ENCODE data around the gene BICC1.

BICC1 gene

GRCh38 chr10:58796242-58796641, 283.6 kb downstream of the BICC1 start:
- no peak for DNase-seq

- DNase-seq, result no peak
Measured at GRCh38 chr10:58796824-58797223, 284.2 kb downstream of the BICC1 start.

- no peak for DNase-seq
Measured at GRCh38 chr10:58797356-58797755, 284.7 kb downstream of the BICC1 start.

GRCh38 chr10:58802047-58802446, 289.4 kb downstream of the BICC1 start:
- DNase-seq, result no peak

- DNase-seq, result no peak
Measured at GRCh38 chr10:58806323-58806722, 293.7 kb downstream of the BICC1 start.

GRCh38 chr10:58806970-58807628, 294.4 kb downstream of the BICC1 start:
- no peak for DNase-seq

- no peak for DNase-seq
Measured at GRCh38 chr10:58807629-58808022, 295.0 kb downstream of the BICC1 start.

GRCh38 chr10:58810751-58811150, 298.1 kb downstream of the BICC1 start:
- no peak for DNase-seq

- DNase-seq, result no peak
Measured at GRCh38 chr10:58813573-58813972, 300.9 kb downstream of the BICC1 start.

- no peak for DNase-seq
Measured at GRCh38 chr10:58817201-58817846, 304.7 kb downstream of the BICC1 start.

- DNase-seq, result no peak
Measured at GRCh38 chr10:58818900-58819299, 306.2 kb downstream of the BICC1 start.

- no peak for DNase-seq
Measured at GRCh38 chr10:58820386-58820785, 307.7 kb downstream of the BICC1 start.

- no peak for DNase-seq
Measured at GRCh38 chr10:58820861-58821751, 308.4 kb downstream of the BICC1 start.

- DNase-seq, result no peak
Measured at GRCh38 chr10:58821752-58822056, 309.0 kb downstream of the BICC1 start.

GRCh38 chr10:58823983-58824382, 311.3 kb downstream of the BICC1 start:
- no peak for DNase-seq

- DNase-seq, result no peak
Measured at GRCh38 chr10:58824396-58824795, 311.7 kb downstream of the BICC1 start.

- DNase-seq, result peak; percentile 52
Measured at GRCh38 chr10:58826694-58827093, 314.0 kb downstream of the BICC1 start.

- no peak for DNase-seq
Measured at GRCh38 chr10:58827381-58827780, 314.7 kb downstream of the BICC1 start.

- DNase-seq, result no peak
Measured at GRCh38 chr10:58829839-58830238, 317.2 kb downstream of the BICC1 start.

- DNase-seq, result no peak
Measured at GRCh38 chr10:58830697-58831096, 318.0 kb downstream of the BICC1 start.

- no peak for DNase-seq
Measured at GRCh38 chr10:58833771-58834561, 321.3 kb downstream of the BICC1 start.

- no peak for DNase-seq
Measured at GRCh38 chr10:58836176-58836700, 323.6 kb downstream of the BICC1 start.

Measured in hematopoietic multipotent progenitor cell treated with erythropoietin and hydrocortisone succinate and interleukin-3 and kit ligand, for 4 days (in vitro differentiated cells).